Measurements from ENCODE around the gene SLC4A8.

- TF ChIP-seq, protein P1, sequence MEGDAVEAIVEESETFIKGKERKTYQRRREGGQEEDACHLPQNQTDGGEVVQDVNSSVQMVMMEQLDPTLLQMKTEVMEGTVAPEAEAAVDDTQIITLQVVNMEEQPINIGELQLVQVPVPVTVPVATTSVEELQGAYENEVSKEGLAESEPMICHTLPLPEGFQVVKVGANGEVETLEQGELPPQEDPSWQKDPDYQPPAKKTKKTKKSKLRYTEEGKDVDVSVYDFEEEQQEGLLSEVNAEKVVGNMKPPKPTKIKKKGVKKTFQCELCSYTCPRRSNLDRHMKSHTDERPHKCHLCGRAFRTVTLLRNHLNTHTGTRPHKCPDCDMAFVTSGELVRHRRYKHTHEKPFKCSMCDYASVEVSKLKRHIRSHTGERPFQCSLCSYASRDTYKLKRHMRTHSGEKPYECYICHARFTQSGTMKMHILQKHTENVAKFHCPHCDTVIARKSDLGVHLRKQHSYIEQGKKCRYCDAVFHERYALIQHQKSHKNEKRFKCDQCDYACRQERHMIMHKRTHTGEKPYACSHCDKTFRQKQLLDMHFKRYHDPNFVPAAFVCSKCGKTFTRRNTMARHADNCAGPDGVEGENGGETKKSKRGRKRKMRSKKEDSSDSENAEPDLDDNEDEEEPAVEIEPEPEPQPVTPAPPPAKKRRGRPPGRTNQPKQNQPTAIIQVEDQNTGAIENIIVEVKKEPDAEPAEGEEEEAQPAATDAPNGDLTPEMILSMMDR (IDR thresholded peaks at IDR 0.05; ENCODE audit: low read depth, low read length): no peak
- no peak for TF ChIP-seq POLR2A (IDR thresholded peaks at IDR 0.05; ENCODE audit: extremely low read depth, insufficient read length)
- TF ChIP-seq, protein P2, sequence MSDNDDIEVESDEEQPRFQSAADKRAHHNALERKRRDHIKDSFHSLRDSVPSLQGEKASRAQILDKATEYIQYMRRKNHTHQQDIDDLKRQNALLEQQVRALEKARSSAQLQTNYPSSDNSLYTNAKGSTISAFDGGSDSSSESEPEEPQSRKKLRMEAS (IDR thresholded peaks at IDR 0.05; ENCODE audit: low read depth, low read length): no peak
Measured at GRCh38 chr12:51437431-51437830, 12.8 kb downstream of the SLC4A8 start.

All from NB4 (cell line).